ENCODE measurements around the gene PLA2G4D.

PLA2G4D gene

DNA sequence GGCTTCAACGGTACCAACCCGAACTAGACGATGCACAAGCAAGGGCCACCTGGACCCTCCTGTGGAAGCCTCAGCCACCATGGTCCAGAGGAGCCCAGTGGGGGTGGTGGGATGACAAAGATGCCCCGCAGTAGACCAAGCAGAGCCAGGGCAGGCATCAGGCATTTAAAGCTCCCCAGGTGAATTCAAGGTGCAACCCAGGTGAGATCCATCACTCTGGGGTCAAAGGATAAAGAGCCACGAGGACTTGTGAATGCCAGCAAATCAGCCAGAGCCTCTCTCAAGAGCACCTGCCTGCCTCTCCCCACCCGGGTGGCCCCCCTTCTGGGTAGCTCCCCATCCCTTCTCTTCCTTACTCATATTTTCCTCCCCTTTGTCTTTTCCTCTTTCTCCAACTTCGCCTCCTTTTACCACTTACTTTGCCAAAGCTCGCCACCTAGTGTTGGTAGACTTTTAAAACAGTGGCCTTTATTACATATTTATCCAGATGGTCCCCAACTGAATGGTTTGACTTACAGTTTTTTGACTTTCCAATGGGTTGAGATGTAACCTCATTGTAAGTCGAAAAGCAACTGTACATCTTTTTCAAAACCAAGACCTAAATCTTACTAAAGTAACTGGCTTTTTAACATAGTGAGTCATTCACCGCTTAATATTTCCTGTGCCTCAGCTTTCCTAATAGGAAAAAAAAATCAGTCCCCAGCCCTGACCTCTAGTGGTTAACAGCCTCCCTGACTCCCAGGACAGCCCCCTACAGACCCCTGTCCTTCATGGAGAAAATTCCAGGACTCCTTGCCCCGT lies 43.3 kb upstream of the PLA2G4D start (continued):
- TF ChIP-seq, protein P1, sequence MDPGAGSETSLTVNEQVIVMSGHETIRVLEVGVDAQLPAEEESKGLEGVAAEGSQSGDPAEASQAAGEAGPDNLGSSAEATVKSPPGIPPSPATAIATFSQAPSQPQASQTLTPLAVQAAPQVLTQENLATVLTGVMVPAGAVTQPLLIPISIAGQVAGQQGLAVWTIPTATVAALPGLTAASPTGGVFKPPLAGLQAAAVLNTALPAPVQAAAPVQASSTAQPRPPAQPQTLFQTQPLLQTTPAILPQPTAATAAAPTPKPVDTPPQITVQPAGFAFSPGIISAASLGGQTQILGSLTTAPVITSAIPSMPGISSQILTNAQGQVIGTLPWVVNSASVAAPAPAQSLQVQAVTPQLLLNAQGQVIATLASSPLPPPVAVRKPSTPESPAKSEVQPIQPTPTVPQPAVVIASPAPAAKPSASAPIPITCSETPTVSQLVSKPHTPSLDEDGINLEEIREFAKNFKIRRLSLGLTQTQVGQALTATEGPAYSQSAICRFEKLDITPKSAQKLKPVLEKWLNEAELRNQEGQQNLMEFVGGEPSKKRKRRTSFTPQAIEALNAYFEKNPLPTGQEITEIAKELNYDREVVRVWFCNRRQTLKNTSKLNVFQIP (CRISPR knock-in tag; IDR thresholded peaks at IDR 0.05; ENCODE audit: borderline replicate concordance, low read depth) = no peak
- TF ChIP-seq BACH2 (CRISPR knock-in tag; IDR thresholded peaks at IDR 0.05; ENCODE audit: borderline replicate concordance) (no peak), RARB (CRISPR knock-in tag; IDR thresholded peaks at IDR 0.05) (no peak), ZC3H10 (CRISPR knock-in tag; IDR thresholded peaks at IDR 0.05) (no peak), PPARA (CRISPR knock-in tag; IDR thresholded peaks at IDR 0.05; ENCODE audit: borderline replicate concordance) (no peak), ZNF70 (CRISPR knock-in tag; IDR thresholded peaks at IDR 0.05) (no peak), CSDC2 (CRISPR knock-in tag; IDR thresholded peaks at IDR 0.05) (no peak), ZFP3 (CRISPR knock-in tag; IDR thresholded peaks at IDR 0.05) (no peak)
- TF ChIP-seq, protein P2, sequence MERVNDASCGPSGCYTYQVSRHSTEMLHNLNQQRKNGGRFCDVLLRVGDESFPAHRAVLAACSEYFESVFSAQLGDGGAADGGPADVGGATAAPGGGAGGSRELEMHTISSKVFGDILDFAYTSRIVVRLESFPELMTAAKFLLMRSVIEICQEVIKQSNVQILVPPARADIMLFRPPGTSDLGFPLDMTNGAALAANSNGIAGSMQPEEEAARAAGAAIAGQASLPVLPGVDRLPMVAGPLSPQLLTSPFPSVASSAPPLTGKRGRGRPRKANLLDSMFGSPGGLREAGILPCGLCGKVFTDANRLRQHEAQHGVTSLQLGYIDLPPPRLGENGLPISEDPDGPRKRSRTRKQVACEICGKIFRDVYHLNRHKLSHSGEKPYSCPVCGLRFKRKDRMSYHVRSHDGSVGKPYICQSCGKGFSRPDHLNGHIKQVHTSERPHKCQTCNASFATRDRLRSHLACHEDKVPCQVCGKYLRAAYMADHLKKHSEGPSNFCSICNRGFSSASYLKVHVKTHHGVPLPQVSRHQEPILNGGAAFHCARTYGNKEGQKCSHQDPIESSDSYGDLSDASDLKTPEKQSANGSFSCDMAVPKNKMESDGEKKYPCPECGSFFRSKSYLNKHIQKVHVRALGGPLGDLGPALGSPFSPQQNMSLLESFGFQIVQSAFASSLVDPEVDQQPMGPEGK (CRISPR knock-in tag; IDR thresholded peaks at IDR 0.05; ENCODE audit: borderline replicate concordance) = no peak

DNA sequence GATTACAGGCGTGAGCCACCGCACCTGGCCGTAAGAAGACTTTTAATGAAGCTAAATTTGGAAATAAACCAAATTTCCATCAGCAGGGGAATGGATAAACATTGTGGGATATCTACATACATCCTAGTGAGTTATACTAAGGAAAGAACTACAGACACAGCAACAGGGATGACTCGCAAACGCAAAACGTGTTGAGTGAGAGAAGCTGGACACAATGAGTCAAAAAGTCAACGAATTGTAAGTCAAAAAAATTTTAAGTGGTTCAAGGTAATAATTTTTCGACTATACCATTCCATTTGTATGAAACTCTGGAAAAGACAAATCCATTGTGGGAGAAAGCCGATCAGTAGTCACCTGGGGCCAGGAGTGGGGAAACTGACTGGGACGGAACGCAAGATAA lies 42.2 kb upstream of the PLA2G4D start:
- TF ChIP-seq, protein P1 (CRISPR knock-in tag; IDR thresholded peaks at IDR 0.05; ENCODE audit: borderline replicate concordance, low read depth) = no peak

DNA sequence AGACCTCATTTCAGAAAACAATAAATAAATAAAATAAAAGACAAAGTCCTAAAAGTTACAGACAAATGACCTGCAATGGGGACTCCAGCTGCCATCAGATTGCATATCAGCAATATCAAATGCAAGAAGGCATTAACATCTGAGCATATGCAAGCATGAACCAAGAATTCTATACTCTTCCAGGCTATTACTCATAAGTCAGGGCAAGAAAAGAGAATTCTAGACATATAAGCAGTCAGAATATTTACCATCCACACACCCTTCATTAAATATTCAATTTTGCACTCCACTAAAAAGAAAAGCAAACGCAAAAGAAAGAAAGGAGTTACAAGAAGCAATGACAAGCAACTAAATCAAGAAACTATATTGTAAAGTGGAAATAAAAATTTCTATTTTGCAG lies 41.0 kb upstream of the PLA2G4D start:
- ATAC-seq = no peak
- no peak for TF ChIP-seq ZC3H10 (CRISPR knock-in tag; IDR thresholded peaks at IDR 0.05)
- TF ChIP-seq CSDC2 (CRISPR knock-in tag; IDR thresholded peaks at IDR 0.05) = no peak
- TF ChIP-seq TOX (CRISPR knock-in tag; IDR thresholded peaks at IDR 0.05; ENCODE audit: borderline replicate concordance) = no peak
- no peak for TF ChIP-seq ISL1 (CRISPR knock-in tag; IDR thresholded peaks at IDR 0.05)
- TF ChIP-seq, protein P1 (CRISPR knock-in tag; IDR thresholded peaks at IDR 0.05; ENCODE audit: borderline replicate concordance, low read depth) = no peak
- TF ChIP-seq ZNF565 (CRISPR knock-in tag; conservative IDR thresholded peaks at IDR 0.05; ENCODE audit: low read depth) = no peak
- TF ChIP-seq GLIS3 (CRISPR knock-in tag; IDR thresholded peaks at IDR 0.05) = no peak
- TF ChIP-seq SNAI2 (CRISPR knock-in tag; IDR thresholded peaks at IDR 0.05) = no peak
- no peak for TF ChIP-seq ZFP3 (CRISPR knock-in tag; IDR thresholded peaks at IDR 0.05)
- TF ChIP-seq OSR1 (CRISPR knock-in tag; IDR thresholded peaks at IDR 0.05) = no peak
- TF ChIP-seq ARNTL (CRISPR knock-in tag; IDR thresholded peaks at IDR 0.05; ENCODE audit: borderline replicate concordance, low read depth) = no peak
- TF ChIP-seq, protein P2 (CRISPR knock-in tag; IDR thresholded peaks at IDR 0.05; ENCODE audit: borderline replicate concordance) = no peak
- TF ChIP-seq TCF4 (CRISPR knock-in tag; IDR thresholded peaks at IDR 0.05; ENCODE audit: borderline replicate concordance) = no peak
- TF ChIP-seq ZNF70 (CRISPR knock-in tag; IDR thresholded peaks at IDR 0.05) = no peak
- no peak for TF ChIP-seq PPARA (CRISPR knock-in tag; IDR thresholded peaks at IDR 0.05; ENCODE audit: borderline replicate concordance)
- TF ChIP-seq, protein P3, sequence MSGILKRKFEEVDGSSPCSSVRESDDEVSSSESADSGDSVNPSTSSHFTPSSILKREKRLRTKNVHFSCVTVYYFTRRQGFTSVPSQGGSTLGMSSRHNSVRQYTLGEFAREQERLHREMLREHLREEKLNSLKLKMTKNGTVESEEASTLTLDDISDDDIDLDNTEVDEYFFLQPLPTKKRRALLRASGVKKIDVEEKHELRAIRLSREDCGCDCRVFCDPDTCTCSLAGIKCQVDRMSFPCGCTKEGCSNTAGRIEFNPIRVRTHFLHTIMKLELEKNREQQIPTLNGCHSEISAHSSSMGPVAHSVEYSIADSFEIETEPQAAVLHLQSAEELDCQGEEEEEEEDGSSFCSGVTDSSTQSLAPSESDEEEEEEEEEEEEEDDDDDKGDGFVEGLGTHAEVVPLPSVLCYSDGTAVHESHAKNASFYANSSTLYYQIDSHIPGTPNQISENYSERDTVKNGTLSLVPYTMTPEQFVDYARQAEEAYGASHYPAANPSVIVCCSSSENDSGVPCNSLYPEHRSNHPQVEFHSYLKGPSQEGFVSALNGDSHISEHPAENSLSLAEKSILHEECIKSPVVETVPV (CRISPR knock-in tag; IDR thresholded peaks at IDR 0.05) = no peak
- no peak for TF ChIP-seq BACH2 (CRISPR knock-in tag; IDR thresholded peaks at IDR 0.05; ENCODE audit: borderline replicate concordance)

More for the DNA sequence above, 42.2 kb upstream of the PLA2G4D start:
- no peak for ATAC-seq
